ENCODE results near the gene UVSSA.
"Not testable (repeated sequence)": the region's sequence is repeated elsewhere in the genome, so short reads cannot be mapped to it uniquely, and the experiment has no call there.

The UVSSA gene

DNA sequence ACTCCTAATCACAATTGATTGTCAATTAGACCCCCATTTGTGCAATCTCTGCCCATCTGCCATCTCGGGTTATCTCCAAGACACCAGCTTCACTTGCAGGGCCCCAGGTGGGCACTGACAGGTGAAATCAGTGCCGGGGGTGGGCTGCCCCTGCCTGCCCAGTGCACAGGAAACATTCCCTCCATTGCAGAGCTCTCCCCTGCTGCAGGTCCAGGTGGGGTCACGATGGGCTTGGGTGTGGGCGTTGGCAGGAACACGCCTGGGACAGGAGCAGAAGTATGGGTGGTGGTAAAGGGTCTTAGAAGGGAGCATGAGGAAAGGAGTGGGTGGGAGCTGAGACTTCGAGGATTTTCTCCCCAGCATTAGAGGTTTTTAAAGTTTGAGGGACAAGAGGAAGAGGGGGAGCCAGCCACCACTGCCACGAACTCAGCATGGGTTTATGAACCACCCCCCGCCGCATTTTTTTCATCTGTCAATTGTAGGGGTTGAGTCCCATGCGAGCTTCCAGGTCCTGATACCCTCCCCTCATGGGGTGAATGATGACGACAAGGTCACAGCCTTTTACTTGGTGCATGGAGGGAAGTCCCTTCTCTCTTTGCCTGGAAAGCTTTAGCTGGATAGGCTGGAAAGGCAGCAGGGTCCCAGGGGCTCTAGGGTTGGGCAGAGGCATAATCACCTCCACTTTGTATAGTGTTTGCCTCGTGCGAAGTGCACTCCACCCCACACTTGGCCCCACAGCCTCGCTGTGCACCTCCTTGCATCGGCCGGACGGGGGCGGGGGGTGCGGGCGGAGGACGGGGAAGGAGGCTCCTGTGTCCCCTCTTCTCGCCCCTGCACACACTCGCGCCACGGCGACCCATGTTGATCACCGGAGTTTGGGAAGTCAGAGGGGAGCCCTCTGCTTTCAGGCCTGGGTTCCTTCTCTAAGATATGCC lies 62.8 kb downstream of the UVSSA start:
- DNase-seq = no peak

DNA sequence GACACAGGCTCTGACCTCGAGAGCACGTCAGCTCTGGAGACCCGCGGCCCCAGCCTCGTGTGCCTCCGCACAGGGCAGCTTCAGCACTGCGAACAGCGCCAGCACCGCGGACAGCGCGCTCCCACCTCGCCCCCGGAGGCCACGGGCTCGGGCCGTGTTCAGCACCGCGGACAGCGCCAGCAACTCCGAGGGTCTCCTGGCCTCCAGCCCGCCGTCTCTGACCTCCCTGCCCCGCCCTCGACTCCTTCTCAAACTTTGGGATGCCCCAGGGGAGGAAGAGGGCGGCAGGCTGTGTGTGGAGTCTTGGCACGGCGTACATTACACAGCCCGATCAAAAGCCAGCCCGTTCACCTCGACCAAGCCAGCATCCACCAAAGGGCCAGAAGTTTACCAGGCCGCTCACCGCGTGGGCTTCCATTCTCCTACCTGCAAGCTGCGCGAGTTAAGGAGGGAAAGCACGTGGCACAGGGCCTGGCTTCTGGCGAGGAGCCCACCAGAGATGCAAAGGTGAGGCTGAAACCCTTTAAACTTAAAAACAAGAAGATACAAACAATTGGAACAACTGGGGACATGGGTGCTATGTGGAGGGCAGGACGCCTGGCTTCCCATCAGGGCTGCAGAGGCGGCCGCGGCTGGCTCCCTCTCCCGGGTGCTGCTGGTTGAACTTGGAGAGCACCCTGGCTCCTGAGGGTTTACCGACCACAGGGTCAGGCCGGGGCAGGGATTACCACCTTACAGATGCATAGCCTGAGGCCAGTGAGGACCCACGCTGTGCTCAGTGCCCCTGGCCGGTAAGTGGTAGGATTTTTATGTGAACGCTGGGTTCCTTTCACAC lies 63.7 kb downstream of the UVSSA start:
- DNase-seq = peak in 1 of 2 experiments; percentile 45

DNA sequence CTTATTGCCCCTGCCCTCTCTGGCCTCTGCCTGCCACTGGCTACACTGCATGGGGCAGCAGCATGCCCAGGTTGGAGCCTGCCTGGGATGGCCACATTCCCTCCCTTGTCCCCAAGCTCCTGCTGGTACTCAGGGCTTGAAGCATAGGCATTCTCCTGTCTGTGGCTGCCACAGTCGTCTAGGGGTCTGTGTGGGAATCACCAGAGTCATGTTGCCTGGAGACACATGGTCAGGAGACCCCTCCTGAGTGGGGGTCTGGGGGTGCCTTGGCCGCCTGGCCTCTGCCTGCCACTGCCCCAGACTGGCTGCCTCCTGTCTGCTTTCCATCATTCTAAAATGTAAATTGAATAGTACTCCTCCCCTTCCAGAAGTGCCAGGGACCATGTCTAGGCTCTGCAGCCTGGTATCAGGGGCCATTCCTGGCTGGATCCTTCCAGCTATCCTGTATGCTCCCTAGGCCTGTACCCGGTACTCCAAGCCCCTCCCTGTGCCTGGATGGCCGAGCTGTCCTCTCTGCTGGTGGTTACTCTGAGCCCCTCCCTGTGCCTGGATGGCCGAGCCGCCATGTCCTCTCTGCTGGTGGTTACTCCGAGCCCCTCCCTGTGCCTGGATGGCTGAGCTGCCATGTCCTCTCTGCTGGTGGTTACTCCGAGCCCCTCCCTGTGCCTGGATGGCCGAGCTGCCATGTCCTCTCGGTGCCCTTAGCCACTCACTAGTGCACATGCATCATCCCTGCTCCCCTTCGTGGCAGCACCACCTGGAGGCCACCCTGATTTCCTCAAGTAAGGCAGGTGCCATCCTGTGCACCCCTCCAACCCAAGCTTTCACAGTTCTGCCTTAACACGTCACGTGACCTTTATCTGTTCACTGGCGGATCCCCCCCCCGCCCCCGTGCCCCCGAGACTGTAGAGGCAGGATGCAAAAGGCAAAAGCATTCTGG lies 64.7 kb downstream of the UVSSA start:
- no peak for DNase-seq

DNA sequence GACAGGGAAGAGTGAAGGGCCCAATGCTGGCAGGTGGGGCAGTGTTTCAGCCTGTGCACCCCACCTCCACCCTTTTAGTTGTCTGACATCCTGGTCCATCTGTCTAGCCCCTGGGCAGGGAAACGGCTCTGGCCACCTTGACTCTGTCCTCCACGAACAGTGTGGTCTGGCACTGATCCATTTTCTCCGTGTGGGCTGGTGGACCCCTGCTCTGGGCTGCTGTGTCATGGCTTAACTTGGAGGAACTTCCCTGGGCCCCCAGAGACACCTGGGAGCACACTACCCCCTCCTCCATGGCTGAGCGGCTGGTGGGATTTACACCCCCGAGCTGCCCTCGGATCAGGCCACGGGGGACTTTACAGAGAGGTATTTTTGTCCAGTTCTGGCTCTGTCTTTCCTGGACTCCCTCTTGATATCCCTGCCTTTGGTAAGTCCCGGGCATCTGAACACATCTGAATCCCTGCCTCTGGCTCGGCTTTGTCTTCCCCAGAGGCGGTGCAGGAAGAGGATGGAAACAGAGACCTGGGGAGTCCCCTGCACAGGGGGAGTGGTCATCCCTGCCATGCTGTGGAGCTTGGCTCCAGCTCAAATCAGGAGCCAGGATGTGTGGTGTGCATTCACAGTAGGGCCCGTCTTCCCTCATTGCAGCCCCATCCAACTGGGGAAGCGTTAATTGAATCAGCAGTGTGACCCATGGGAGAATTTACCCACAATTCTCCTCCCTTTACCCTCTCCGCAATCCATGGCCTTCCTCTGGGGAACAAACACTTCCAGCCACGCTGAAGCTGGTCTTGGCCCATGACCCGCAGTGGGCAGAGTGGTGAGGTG lies 65.6 kb downstream of the UVSSA start:
- no peak for DNase-seq

DNA sequence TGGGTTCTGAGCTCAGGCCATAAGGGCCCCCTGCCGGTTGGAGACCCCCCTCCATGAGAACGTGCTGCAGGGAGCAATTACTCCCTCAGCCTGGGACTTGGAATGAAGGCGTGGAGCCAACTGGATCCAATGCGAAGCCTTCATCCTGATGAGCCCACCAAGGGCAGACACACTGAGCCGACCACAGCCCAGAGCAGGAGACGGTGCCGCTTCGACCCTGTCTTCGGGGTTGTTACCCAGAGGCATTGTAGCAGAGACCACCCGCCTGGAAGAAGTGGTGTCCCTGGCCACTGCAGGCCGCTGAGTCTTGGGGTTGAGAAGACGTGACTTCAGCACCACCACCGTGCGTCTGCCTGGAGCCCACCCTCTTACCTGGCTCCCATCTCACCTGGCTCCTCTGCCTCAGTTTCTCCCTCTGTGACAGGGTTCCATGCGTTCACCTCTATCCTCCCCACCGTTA lies 66.2 kb downstream of the UVSSA start:
- DNase-seq = no peak

DNA sequence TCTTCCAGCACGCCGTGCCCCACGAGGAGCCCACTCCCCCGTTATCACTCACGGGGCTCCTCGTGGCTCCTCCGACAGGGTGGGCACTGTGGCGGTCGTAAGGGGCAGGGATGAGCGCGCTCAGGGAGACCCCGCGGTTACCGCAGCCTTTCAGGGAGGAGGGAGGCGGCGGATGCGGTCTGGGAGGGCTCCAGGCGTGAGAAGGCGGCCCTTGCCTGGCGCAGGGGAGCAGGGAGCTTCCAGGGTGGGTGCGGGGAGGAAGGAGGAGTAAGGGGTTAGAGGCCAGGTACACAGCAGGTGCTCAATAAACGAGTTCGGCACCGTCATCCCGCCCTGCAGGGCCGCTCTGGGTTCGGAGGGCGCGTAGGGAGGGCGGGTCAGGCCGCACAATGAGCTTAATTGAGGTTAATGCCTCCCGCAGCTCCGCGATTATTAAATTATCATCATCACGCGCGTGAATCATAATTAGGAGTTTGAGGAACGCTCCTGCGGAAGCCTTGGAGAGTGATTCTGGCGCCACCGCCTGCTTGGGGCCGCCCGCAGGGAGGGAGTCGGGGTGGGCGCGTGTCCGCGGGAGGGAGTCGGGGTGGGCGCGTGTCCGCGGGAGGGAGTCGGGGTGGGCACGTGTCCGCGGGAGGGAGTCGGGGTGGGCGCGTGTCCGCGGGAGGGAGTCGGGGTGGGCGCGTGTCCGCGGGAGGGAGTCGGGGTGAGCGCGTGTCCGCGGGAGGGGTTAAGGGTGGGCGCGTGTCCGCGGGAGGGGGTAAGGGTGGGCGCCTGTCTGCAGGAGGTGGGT lies 66.9 kb downstream of the UVSSA start:
- no peak for DNase-seq

DNA sequence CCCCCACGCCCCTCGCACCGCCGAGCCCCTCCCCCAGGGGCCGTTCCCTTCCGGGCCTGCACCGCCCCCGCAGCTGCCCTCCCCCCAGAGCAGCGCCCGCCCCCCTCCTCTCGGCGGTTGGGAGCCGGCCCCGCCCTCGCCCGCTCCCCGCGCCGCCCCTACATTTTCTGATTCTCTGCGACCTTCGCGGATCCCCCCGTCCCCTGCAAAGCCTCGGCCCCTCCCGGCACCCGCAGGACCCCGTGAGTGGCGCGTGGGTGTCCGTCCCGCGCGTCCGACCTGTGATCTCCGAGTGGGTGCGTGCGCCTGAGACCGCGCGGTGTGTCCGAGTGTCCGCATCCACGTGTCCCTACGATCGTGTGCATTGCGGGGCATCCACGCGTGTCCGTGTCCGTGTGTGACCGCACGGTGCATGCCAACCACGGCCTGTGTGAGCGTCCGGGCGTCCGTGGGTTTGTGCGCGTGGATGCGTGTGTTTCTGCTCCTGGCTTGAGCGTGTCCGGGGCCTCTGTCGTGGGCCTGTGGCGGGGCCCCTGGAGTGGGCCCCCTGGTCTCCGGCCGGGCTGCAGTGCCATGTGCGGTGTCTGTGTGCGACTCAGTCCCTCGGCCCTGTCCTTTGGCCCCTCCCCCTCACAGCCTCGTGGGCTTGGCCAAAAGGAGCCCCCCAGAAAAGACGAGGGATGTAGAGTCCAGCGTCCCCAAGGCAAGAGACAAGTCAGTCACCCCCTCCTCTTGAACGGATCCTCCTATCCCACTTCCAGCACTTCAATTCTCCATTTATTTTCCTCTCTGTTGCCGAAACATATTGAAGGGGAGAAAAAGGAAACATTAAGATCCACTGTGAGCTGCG lies 68.0 kb downstream of the UVSSA start:
- DNase-seq = no peak

DNA sequence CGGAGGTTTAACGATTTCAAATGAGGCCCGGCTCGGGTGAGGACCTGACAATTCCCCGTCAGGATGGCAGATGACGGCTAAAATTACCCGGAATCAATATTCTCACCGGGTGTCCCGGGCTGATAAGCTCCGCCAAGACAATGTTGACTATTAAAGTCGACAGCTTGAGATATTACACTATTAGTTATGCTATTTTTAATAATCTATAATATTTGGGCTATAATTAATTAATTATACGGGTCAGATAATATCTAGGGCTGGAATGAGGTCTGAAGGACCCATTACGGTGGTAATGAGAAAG lies 68.6 kb downstream of the UVSSA start:
- no peak for DNase-seq

DNA sequence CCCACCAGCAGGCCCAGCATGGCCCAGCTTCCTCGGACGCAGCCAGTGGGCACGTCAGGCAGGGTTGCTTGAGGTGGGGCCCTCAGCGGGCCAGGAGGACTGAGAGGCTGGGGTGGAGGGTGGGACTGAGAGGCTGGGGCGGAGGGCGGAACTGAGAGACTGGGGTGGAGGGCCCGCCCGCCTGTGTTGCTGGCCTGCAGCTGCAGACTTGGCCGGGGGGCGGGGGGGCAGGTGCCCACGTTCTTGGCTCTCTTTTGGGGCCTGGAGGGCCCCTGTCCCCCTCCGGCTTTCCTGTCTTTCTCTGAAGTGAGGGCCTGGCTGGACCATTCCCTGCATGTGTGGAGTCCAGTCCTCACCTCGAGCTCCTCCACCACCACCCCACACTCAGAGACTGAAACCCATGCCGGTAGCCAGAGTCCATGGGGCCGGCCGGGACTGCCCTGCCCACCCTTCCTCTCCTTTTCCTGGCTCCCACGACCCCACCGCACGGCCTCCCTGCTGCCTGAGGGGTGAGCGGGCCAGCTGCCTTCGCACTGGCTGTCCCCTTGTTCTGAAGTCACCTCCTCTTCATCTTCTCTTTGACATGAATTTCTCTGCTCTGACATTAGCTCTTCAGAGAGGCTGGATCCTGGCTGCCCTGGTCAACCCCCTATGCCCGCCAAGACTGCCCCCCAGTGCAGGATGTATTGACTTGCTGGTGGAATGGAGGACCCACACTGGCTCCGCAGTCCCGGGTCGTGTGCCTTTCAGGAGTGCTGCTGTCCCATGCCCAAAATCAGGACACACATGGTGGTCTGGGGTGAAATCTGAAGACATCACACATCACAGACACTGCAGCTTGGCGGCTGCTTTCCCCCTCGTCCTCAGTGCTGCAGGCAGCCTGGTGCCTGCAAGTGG lies 69.3 kb downstream of the UVSSA start:
- DNase-seq = no peak

DNA sequence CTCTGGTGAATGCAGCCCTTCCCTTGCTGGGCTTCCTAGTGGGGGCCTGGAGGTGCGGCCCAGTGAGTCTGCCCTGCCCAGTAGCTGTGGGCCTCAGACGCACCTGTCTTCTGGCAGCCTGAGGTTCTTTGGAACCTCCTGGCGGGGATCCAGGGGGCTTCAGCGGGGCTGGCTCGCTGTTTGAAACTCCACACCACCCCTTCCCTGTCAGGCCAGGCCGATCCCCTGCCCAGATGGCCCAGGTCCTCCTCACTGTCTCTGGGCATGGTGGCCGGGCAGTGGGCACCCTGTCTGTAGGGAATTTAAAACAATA lies 69.9 kb downstream of the UVSSA start:
- DNase-seq = no peak

DNA sequence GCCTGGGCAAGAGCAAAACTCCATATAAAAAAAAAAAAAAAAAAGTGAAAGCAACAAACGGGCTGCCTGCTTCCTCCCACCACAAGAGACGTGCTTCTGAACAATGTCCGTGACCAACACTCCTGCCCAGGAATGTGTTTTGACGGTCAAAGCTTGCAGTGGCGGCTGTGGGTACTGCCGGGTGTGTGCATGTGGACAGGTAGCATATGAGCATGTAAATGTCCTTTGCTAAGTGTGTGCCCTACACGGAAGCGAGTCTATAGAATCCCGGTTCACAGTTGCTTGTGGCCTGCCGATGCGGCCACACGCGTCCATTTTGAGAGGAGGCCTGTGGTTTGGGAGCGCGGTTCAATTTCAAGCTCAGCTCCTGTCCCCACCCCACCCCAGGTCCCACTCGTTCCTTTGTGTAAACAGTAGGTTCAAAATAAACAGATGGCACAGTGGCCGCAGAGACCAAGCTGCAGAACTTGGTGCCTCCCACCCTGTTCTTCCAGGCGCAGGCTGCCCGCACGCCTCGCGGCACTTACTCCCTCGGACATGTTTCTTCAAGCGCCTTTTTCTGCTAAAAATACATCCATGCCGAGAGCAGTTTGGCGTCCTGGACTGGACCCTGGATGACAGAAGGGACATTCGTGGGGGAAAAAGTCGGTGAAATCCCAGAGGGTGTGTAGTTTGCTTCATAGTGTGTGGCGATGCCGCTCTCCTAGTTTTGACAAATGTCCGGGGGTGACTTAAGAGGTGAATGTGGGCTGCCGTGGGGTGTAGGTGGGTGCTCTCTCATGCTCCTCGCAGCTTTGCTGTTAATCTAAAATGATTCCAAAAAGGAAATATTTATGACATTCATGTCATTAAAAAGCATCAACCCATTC lies 70.7 kb downstream of the UVSSA start:
- no peak for DNase-seq

DNA sequence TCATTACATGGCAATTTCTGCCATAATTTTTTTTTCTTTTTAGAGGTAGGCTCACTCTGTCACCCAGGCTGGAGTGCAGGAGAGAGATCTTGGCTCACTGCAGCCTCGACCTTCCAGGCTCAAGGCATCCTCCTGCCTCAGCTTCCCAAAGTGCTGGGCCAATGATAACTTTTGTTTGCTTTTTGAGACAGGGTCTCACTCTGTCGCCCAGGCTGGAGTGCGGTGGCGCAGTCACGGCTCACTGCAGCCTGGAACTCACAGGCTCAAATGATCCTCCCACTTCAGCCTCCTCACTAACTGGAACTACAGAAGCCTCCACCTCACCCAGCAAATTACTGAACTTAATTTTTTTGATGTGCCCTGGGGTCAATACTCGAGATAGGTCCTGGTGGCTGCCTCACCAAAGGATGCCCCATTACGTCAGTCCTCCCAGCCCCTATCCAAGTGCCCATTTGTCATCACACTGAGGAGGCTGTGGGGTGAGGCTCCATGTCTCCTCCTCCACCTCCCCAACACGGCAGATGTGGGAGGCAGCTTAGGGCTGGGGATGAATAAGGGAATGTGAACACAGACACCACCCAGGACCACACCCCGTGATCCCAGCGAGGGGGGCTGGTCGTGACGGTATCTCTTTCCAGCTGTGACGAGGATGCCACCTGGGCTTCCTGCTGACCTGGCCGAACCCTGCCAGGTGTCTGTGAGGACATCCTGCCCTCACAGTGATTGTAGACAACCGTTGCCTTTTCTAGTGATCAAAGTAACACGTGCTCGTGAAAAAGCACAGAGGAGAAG lies 71.7 kb downstream of the UVSSA start:
- no peak for DNase-seq

DNA sequence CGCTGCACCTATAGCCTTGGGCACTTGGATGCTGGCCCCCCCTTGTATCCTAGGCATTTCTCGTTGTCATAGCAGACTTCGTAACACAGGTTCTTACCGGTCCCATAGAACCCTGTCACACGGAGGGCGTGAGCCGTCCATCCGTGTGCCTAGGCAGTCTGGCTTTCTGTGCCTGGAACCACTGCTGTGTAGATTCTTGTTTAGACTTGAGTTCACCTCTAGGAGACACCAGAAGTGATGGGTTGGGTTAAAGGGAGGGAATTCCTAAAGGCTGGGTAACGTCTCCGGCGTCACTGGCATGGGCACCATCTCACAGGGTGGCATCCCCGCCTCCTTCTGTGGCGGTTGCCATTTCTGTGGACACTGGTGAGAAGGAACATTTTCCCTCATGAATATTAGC lies 72.7 kb downstream of the UVSSA start:
- DNase-seq = no peak

DNA sequence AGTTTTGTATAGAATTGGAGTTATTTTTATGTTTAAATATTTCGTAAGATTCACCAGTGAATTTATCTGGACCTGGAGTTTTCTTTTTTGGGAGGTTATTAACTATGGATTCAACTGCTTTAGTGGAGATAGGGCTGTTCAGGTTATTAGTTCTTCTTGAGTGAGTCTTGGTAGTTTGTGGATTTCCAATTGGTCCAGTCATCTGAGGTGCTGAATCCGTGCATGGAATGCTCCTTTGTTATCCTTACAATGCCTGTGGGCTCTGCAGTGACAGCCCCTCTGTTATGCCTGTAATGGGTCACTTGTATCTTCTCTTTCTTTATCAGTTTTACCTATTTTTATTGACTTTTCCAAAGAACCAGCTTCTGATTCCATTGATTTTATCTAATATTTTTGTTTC lies 74.6 kb downstream of the UVSSA start:
- no peak for DNase-seq

DNA sequence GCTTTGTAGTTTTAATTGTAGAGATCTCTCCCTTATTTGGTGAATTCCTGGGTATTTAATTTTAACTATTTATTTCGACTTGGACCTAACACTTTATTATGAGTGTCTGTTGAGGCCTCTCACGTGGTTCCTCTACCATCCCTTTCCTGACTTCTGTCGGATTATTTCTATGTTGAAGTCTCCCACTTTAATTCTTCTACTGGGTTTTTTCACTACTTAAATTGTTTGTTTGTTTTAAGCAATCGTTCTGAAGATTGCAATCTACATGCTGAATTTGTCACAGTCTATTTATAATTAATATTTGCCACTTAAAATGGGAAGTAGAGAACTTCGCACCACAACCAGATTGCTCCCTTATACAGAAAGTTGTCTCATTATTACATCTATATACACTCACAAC lies 80.0 kb downstream of the UVSSA start:
- DNase-seq = no peak

DNA sequence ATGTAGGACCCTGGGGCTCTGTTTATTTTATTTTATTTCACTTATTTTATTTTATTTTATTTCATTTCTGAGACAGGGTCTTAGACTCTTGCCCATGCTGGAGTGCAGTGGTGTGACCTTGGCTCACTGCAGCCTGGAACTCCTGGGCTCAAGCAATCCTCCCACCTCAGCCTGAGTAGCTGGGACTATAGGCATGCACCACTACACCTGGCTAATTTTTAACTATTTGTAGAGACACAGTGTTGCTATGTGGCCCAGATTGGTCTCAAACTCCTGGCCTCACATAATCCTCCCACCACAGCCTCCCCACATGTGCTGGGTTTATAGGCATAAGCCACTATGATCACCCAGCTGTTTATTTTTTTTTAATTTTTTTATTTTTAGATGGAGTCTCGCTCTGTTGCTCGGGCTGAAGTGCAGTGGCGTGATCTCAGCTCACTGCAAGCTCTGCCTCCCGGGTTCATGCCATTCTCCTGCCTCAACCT lies 96.7 kb downstream of the UVSSA start:
- DNase-seq = not testable (repeated sequence)

All from stimulated activated CD4-positive, alpha-beta T cell treated with anti-CD3 and anti-CD28 coated beads, Interleukin-4, amount 100 ng/mL, for 4 hours (primary cell).